ENCODE results near the gene EFL1. TPM values are rescaled to one million over a fixed set of nuclear protein-coding genes. Genes with fewer than 3 reads are reported as not detected.

The EFL1 gene
- total and polyA plus RNA-seq, 2 of the 8 experiments (the other 6 are each of a cell fraction or from before 2014, with no cell fraction given): 10.8 to 31.5 TPM

GRCh38 chr15:82239685-82240391 lies 22.7 kb downstream of the EFL1 start:
- no peak overlapping the region for H3K56ac ChIP-seq (replicated peaks; ENCODE audit: insufficient read length, low read depth, low read length)
- H2AK5ac ChIP-seq (ENCODE audit: low read depth, low read length): no peak overlapping the region
- H3K4me1 ChIP-seq (replicated peaks in 1 of 4; ENCODE audit: control insufficient read depth in 3 of 4, insufficient read depth in 4 of 4, low read length in 3 of 4): no peaks in the 10 kb centered on the region
- no peak overlapping the region for H3K4me2 ChIP-seq (ENCODE audit: insufficient read depth in 1 of 2, low read depth in 2 of 2, low read length in 2 of 2)
- no peaks in the 10 kb centered on the region for H3K79me2 ChIP-seq (ENCODE audit: control insufficient read depth in 1 of 2, insufficient read depth in 2 of 2, low read length in 2 of 2)
- H3K36me3 ChIP-seq (ENCODE audit: control insufficient read depth in 2 of 4, insufficient read depth in 4 of 4, low read length in 3 of 4): peaks cover 2 to 21% (median 5%) of the 10 kb centered on the region in 4 experiments; a peak in 3 of 8 replicates
- no peak overlapping the region for H3K9ac ChIP-seq (replicated peaks in 1 of 4; ENCODE audit: extremely low read depth in 1 of 4, low read depth in 3 of 4, low read length in 3 of 4)
- no peak overlapping the region for H2AFZ ChIP-seq (ENCODE audit: low read length)
- CTCF ChIA-PET (ENCODE audit: partially characterized antibody): no interaction called here
- H2BK120ac ChIP-seq (replicated peaks; ENCODE audit: low read depth, low read length): no peak overlapping the region
- POLR2A ChIA-PET (ENCODE audit: partially characterized antibody): no interaction called here
- no peak overlapping the region for H4K5ac ChIP-seq (ENCODE audit: insufficient read length, low read depth, low read length)
- DNase-seq (ENCODE audit: low read depth in 1 of 2, low spot score in 2 of 2) (no peak), FAIRE-seq (no peak)
- H3K79me1 ChIP-seq (ENCODE audit: low read depth, low read length): no peaks in the 10 kb centered on the region
- no peak overlapping the region for H2BK12ac ChIP-seq (ENCODE audit: low read depth, low read length)
- WGBS, 2 experiments (ENCODE audit: extremely low coverage in 1 of 2, insufficient coverage in 1 of 2, insufficient read length in 1 of 2, insufficient replicate concordance in 2 of 2, low coverage in 1 of 2, low lambda C conversion rate in 2 of 2, missing lambda C conversion rate in 1 of 2): 91% methylated on average over 5 of the region's 5 CpGs; no CpG with 5 or more reads in 1 of the 2 experiments
- H2BK5ac ChIP-seq (ENCODE audit: low read depth, low read length): no peak overlapping the region
- no peak overlapping the region for H3K14ac ChIP-seq (ENCODE audit: insufficient read length)
- H3K27me3 ChIP-seq (replicated peaks in 1 of 4; ENCODE audit: control insufficient read depth in 3 of 4, extremely low read depth in 1 of 4, insufficient read depth in 3 of 4, low read length in 3 of 4): no peaks in the 10 kb centered on the region
- H3K23ac ChIP-seq (ENCODE audit: insufficient read length): no peak overlapping the region
- no peak overlapping the region for H2BK20ac ChIP-seq (ENCODE audit: low read length)
- H4K91ac ChIP-seq (replicated peaks; ENCODE audit: insufficient read length, low read length): no peak overlapping the region
- H3K4me3 ChIP-seq (ENCODE audit: extremely low read depth in 1 of 4, insufficient read depth in 2 of 4, low read depth in 3 of 4, low read length in 4 of 4): no peak overlapping the region
- H4K20me1 ChIP-seq (replicated peaks in 1 of 2; ENCODE audit: control insufficient read depth in 1 of 2, insufficient read depth in 2 of 2, low read length in 2 of 2): no peaks in the 10 kb centered on the region
- no peaks in the 10 kb centered on the region for H3K23me2 ChIP-seq (ENCODE audit: low read depth, low read length)
- H4K8ac ChIP-seq (ENCODE audit: extremely low read depth, insufficient read depth, low read length): no peak overlapping the region
- no peaks in the 10 kb centered on the region for H3K9me3 ChIP-seq (ENCODE audit: insufficient read depth in 2 of 2, low read depth in 1 of 2, low read length in 1 of 2)
- H2BK15ac ChIP-seq (ENCODE audit: low read length): no peak overlapping the region
- no peak overlapping the region for H3K4ac ChIP-seq (replicated peaks; ENCODE audit: insufficient read length, low read depth, low read length)
- no peak overlapping the region for H3K27ac ChIP-seq (ENCODE audit: low read depth, low read length)
- no peak overlapping the region for H3K18ac ChIP-seq (ENCODE audit: extremely low read depth, low read length)
- TF ChIP-seq NANOG (IDR thresholded peaks at IDR 0.05; ENCODE audit: insufficient read depth, low read depth, low read length, poor library complexity, severe bottlenecking) (no peak), SIRT6 (IDR thresholded peaks at IDR 0.05; ENCODE audit: low read length) (no peak), ZNF274 (IDR thresholded peaks at IDR 0.05; ENCODE audit: borderline replicate concordance, extremely low read depth, low read length) (no peak), KDM4A (IDR thresholded peaks at IDR 0.05; ENCODE audit: low read depth, low read length, severe bottlenecking) (no peak), CHD1 (IDR thresholded peaks at IDR 0.05; ENCODE audit: low read depth, low read length) (no peak), SUZ12 (IDR thresholded peaks at IDR 0.05; ENCODE audit: low read length) (no peak), RAD21 (IDR thresholded peaks at IDR 0.05 in 1 of 2, conservative IDR thresholded peaks at IDR 0.05 in 1 of 2; ENCODE audit: low read depth in 2 of 2, low read length in 2 of 2) (no peak), EZH2 (IDR thresholded peaks at IDR 0.05; ENCODE audit: low read depth, low read length, severe bottlenecking) (no peak), SP4 (IDR thresholded peaks at IDR 0.05; ENCODE audit: low read length) (no peak), CBX8 (IDR thresholded peaks at IDR 0.05; ENCODE audit: borderline replicate concordance, low read depth, low read length) (no peak), ASH2L (IDR thresholded peaks at IDR 0.05; ENCODE audit: low read length) (no peak), RFX5 (IDR thresholded peaks at IDR 0.05; ENCODE audit: borderline replicate concordance, low read depth, low read length) (no peak)
